Astrocyte of the spinal cord (primary cell): Measurements from ENCODE around the gene C19orf53.
"Not testable (repeated sequence)": the region's sequence is repeated elsewhere in the genome, so short reads cannot be mapped to it uniquely, and the experiment has no call there.

Source experiments
- DNase-seq: peaks from one replicate; pipeline ENCODE4 v3.0.0; 2011; ENCODE audit warnings: low read depth, low spot score
- H3K4me3 ChIP-seq: 2 replicates; pipeline ENCODE4 v1.5.1; 2011; ENCODE audit warnings: low read depth, mild to moderate bottlenecking, low read length, moderate library complexity
- in situ Hi-C: cut with HindIII; loops from 2 replicates; pipeline ENCODE4 v1.10.0; 2017; ENCODE audit warnings: low sequenced_read_pairs
- TF ChIP-seq, protein P1 (sequence below): IDR thresholded peaks from 2 replicates; pipeline ENCODE4 v1.5.1; 2012; ENCODE audit warnings: low read depth, mild to moderate bottlenecking, low read length, inconsistent platforms

The C19orf53 gene

DNA sequence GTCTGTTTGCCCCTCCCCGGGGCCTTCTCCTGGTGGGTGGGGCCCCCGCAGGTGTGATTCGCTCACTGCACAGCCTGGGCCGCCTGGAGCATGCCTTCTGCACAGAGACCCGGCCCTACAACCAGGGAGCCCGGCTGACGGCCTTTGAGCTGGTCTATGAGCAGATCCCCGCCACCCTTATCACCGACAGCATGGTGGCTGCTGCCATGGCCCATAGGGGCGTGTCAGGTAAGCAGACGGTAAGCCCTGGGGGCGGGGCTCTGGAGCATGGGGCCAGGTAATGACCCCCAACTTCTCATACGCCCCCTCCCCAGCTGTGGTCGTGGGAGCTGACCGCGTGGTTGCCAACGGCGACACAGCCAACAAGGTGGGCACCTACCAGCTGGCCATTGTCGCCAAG is 5.7 kb upstream of the C19orf53 start:
- in situ Hi-C loops: no loop called here
- no peak for DNase-seq
- TF ChIP-seq, protein P1, sequence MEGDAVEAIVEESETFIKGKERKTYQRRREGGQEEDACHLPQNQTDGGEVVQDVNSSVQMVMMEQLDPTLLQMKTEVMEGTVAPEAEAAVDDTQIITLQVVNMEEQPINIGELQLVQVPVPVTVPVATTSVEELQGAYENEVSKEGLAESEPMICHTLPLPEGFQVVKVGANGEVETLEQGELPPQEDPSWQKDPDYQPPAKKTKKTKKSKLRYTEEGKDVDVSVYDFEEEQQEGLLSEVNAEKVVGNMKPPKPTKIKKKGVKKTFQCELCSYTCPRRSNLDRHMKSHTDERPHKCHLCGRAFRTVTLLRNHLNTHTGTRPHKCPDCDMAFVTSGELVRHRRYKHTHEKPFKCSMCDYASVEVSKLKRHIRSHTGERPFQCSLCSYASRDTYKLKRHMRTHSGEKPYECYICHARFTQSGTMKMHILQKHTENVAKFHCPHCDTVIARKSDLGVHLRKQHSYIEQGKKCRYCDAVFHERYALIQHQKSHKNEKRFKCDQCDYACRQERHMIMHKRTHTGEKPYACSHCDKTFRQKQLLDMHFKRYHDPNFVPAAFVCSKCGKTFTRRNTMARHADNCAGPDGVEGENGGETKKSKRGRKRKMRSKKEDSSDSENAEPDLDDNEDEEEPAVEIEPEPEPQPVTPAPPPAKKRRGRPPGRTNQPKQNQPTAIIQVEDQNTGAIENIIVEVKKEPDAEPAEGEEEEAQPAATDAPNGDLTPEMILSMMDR: no peak
- H3K4me3 ChIP-seq: no peak overlapping the region

- DNase-seq: no peak
- in situ Hi-C loops: no loop called here
- no peak overlapping the region for H3K4me3 ChIP-seq
- TF ChIP-seq, protein P1: no peak
Observed at GRCh38 chr19:13770013-13770635, 4.1 kb upstream of the C19orf53 start.

- TF ChIP-seq, protein P1: no peak
- in situ Hi-C loops: no loop called here
- H3K4me3 ChIP-seq: no peak overlapping the region
- no peak for DNase-seq
Observed at GRCh38 chr19:13778398-13778797, 4.1 kb downstream of the C19orf53 start.

- DNase-seq: no peak
Observed at GRCh38 chr19:13778847-13779246, 4.6 kb downstream of the C19orf53 start.

DNA sequence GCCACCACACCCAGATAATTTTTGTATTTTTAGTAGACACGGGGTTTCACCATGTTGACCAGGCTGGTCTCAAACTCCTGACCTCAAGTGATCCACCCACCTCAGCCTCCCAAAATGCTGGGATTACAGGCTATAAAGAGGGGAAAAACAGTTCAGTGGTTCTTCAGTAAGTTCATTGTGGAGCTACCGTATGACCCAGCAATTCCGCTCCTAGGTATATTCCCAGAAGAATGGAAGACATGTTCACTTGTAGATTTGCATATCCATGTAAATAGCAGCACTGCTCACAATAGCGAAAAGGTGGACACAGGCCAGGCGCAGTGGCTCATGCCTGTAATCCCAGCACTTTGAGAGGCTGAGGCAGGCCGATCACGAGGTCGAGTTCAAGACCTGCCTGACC is 5.5 kb downstream of the C19orf53 start:
- H3K4me3 ChIP-seq, DNase-seq, in situ Hi-C loops: not testable (repeated sequence)

More at GRCh38 chr19:13778847-13779246, 4.6 kb downstream of the C19orf53 start:
- TF ChIP-seq, protein P1: no peak
- H3K4me3 ChIP-seq: no peak overlapping the region
- in situ Hi-C loops: no loop called here

DNA sequence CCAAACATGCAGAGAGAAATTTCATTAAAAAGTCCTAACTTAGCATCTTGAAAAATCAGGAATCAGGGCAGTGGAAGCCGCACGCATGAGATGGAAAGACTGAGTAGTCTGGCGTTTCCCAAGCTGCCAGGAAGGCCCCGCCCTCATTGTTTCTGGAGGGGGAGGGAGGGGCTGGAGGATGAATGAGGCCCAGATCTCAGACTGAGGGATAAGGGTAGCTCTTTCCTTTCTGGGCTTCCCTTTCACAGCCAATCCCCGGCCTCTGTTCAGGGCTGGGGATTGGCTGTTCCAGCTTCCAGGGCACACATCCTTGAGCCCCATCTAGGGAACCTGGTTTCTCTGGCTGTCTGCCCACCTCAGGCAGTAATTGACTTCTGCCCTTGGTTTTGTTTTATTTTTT is 7.3 kb downstream of the C19orf53 start:
- peak; percentile 85 for DNase-seq
- TF ChIP-seq, protein P1: no peak

GRCh38 chr19:13782537-13782936 is 8.3 kb downstream of the C19orf53 start:
- peak; percentile 47 for DNase-seq
- in situ Hi-C loops: no loop called here
- H3K4me3 ChIP-seq: no peak overlapping the region
- TF ChIP-seq, protein P1: no peak

More for the DNA sequence above, 7.3 kb downstream of the C19orf53 start:
- in situ Hi-C loops: no loop called here
- H3K4me3 ChIP-seq: no peak overlapping the region
